ENCODE results near the gene GFI1.

GFI1 gene

DNA sequence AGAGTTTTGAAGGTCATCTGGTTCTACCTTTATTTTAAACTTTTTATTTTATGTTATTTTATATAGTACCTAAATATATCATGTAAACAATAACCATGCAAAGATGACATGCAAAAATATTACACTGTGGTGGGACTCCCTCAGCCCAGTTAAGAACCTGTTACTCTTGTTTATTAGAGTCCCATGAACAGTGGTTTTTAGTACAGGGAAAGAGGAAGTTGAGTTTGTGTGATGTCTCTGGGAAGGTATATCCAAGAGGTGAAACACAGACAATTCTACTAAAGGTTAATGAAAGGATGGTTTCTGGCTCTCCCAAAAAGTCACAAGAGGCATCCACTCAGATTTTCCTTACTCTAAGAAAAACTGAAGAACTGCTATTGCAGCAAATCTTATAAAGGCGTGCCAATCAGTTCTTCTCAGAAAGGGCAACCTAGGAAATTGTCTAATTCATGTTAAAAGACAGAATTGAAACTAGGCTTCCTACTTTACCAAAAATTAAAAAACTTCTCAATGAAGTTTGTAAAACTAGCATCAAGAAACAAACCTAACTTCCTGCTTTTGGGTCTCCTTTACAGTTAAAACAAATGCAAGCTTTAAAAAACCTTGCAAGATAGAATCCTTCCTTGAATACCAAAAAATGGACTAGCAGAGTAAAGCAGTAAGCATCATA is 19.9 kb downstream of the GFI1 start:
- Histone ChIP-seq H3K36me3 (ENCODE audit: control insufficient read depth, insufficient read depth, low read length) (no peaks in the 10 kb centered on the region), H3K4me1 (ENCODE audit: control insufficient read depth, insufficient read depth, low read length, poor library complexity, severe bottlenecking) (peaks cover 5% of the 10 kb centered on the region), H3K27ac (ENCODE audit: insufficient read depth, low read length, poor library complexity, severe bottlenecking) (no peak overlapping the region), H3K4me3 (ENCODE audit: insufficient read depth, low read depth, low read length, poor library complexity, severe bottlenecking) (no peak overlapping the region), H3K9me3 (ENCODE audit: control insufficient read depth, low read length) (no peaks in the 10 kb centered on the region), H3K27me3 (replicated peaks; ENCODE audit: control insufficient read depth, insufficient read depth, low read length, poor library complexity, severe bottlenecking) (no peaks in the 10 kb centered on the region)
- no peak for DNase-seq

DNA sequence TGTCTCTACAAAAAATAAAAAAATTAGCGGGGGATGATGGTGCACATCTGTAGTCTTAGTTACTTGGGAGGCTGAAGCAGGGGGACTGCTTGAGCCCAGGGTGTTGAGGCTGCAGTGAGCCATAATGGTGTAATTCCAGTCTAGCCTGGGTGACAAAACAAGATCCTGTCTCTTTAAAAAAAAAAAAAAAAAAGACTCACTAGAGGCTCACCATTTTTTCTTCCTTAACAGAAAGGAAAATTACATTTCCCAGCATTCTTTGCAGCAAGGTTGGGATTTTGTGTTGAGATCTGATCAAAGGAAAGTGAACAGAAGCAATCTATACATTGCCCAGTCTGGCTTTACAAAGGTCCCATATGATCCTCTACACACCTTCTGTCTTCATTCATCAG is 21.5 kb downstream of the GFI1 start:
- Histone ChIP-seq H3K9me3 (ENCODE audit: control insufficient read depth, low read length) (no peaks in the 10 kb centered on the region), H3K4me3 (ENCODE audit: insufficient read depth, low read depth, low read length, poor library complexity, severe bottlenecking) (no peak overlapping the region), H3K27ac (ENCODE audit: insufficient read depth, low read length, poor library complexity, severe bottlenecking) (no peak overlapping the region), H3K27me3 (replicated peaks; ENCODE audit: control insufficient read depth, insufficient read depth, low read length, poor library complexity, severe bottlenecking) (no peaks in the 10 kb centered on the region), H3K4me1 (ENCODE audit: control insufficient read depth, insufficient read depth, low read length, poor library complexity, severe bottlenecking) (peaks cover 5% of the 10 kb centered on the region), H3K36me3 (ENCODE audit: control insufficient read depth, insufficient read depth, low read length) (no peaks in the 10 kb centered on the region)
- no peak for DNase-seq

DNA sequence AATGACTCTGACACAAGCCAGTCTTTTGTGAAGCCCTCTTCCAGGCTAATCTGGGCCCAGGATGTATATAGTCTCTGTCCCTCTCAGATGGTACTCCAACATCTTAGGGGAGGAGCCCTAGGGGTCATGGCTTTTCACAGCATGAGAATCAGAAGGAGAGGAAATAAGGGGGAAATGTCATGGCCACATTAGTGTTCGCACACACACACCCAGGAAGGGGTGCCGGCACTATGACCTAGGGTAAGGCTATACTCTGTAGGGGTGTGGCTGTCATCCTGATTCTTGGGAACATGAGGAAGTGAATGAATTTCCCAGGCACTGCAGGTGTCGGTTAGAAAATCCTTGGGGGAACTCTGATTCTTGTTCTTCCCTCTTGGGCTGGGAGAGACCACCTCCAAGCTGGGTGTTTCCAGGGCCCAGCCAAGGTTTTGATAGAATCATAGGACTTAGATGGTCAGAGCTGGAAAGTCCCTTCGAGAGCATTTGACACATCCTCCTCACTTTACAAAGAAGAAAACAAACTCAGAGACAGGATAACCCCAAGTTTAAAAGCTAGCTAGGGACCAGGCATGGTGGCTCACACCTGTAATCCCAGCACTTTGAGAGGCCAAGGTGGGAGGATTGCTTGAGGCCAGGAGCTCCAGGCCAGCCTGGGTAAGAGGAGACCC is 22.0 kb downstream of the GFI1 start:
- Histone ChIP-seq H3K9me3 (ENCODE audit: control insufficient read depth, low read length) (no peaks in the 10 kb centered on the region), H3K4me1 (ENCODE audit: control insufficient read depth, insufficient read depth, low read length, poor library complexity, severe bottlenecking) (peaks cover 10% of the 10 kb centered on the region)

DNA sequence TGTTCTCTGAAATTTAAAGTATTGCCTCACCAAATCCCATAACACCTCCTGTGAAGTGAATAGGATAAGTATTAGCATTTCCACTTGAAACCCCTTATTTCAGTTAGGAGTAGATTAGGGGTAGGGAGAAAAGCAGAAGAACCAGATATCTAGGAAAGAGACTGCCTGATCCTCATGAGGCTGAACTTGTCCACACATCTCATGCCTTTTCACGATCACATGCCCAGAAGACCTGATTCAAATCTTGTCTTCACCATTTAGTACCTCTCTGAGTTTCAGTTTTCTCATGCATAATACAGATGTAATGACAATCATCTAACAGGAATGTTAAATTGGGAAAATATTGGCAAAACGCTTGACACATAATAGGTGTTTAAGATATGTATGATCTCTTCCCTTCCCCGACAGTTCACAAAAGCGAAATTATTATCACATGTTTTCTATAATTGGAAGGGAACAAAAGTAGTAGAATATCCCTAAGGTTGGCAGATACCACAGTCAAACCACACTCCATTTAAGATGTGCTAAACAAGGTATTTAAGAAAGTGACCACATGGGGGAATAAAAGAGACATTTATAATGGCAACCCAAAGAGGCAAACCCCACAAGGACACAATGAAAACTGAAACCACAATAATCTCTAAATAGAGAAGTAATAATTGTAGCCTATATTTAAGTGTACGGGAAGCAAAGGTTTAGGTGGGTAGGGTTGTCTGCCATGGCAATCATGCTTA is 25.2 kb downstream of the GFI1 start:
- Histone ChIP-seq H3K4me3 (ENCODE audit: insufficient read depth, low read depth, low read length, poor library complexity, severe bottlenecking) (no peak overlapping the region), H3K27me3 (replicated peaks; ENCODE audit: control insufficient read depth, insufficient read depth, low read length, poor library complexity, severe bottlenecking) (no peaks in the 10 kb centered on the region), H3K36me3 (ENCODE audit: control insufficient read depth, insufficient read depth, low read length) (no peaks in the 10 kb centered on the region), H3K9me3 (ENCODE audit: control insufficient read depth, low read length) (no peaks in the 10 kb centered on the region), H3K4me1 (ENCODE audit: control insufficient read depth, insufficient read depth, low read length, poor library complexity, severe bottlenecking) (peaks cover 10% of the 10 kb centered on the region), H3K27ac (ENCODE audit: insufficient read depth, low read length, poor library complexity, severe bottlenecking) (no peak overlapping the region)
- DNase-seq = no peak

More for the DNA sequence above, 22.0 kb downstream of the GFI1 start:
- Histone ChIP-seq H3K27ac (ENCODE audit: insufficient read depth, low read length, poor library complexity, severe bottlenecking) (no peak overlapping the region), H3K27me3 (replicated peaks; ENCODE audit: control insufficient read depth, insufficient read depth, low read length, poor library complexity, severe bottlenecking) (no peaks in the 10 kb centered on the region), H3K36me3 (ENCODE audit: control insufficient read depth, insufficient read depth, low read length) (no peaks in the 10 kb centered on the region), H3K4me3 (ENCODE audit: insufficient read depth, low read depth, low read length, poor library complexity, severe bottlenecking) (no peak overlapping the region)
- DNase-seq = no peak

DNA sequence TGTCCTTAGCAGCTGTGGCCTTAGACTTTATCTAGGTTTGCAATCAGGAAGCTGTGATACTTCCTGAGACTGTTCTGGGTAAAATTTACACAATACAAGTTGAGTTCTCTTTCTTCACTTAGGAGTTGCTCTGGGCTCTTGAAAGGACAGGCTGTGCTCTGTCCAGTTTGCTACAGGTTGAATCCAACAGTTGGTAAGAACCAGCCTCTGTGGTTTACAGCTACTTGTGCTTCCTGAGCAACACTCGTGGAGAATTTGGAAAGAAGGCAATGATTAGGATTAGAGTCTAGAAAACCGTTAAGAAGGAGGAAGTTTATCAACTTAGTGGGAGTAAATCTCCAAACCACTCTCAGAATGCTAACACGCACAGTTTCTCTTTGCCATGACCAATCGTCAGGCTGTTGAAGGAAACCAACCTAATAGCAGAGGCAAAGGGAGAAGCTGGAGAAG is 26.8 kb downstream of the GFI1 start:
- Histone ChIP-seq H3K4me3 (ENCODE audit: insufficient read depth, low read depth, low read length, poor library complexity, severe bottlenecking) (no peak overlapping the region), H3K36me3 (ENCODE audit: control insufficient read depth, insufficient read depth, low read length) (no peaks in the 10 kb centered on the region), H3K4me1 (ENCODE audit: control insufficient read depth, insufficient read depth, low read length, poor library complexity, severe bottlenecking) (peaks cover 10% of the 10 kb centered on the region), H3K27me3 (replicated peaks; ENCODE audit: control insufficient read depth, insufficient read depth, low read length, poor library complexity, severe bottlenecking) (no peaks in the 10 kb centered on the region), H3K27ac (ENCODE audit: insufficient read depth, low read length, poor library complexity, severe bottlenecking) (no peak overlapping the region), H3K9me3 (ENCODE audit: control insufficient read depth, low read length) (no peaks in the 10 kb centered on the region)
- no peak for DNase-seq

DNA sequence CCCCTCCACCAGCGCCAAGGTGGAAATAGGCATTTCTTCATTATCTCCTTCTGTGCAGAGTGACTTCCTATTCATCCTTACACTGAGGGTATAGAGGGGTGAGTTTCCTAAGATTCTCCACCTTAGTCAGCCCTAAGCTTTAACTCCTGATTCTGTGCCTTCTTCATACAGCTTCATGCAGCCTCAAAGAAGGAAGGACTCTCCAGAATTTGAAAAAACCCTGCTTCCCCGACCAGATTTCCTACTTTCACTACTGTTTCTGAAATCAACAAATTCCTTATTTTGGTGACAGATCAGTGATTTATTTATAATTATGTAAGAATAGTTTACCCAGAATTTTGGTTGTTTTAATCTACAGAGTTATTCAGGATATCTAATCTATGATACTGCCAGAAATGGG is 28.6 kb downstream of the GFI1 start:
- no peaks in the 10 kb centered on the region for H3K36me3 ChIP-seq (ENCODE audit: control insufficient read depth, insufficient read depth, low read length)
- H3K27me3 ChIP-seq (replicated peaks; ENCODE audit: control insufficient read depth, insufficient read depth, low read length, poor library complexity, severe bottlenecking) = no peaks in the 10 kb centered on the region
- H3K4me3 ChIP-seq (ENCODE audit: insufficient read depth, low read depth, low read length, poor library complexity, severe bottlenecking) = no peak overlapping the region
- no peak overlapping the region for H3K27ac ChIP-seq (ENCODE audit: insufficient read depth, low read length, poor library complexity, severe bottlenecking)
- no peak for DNase-seq
- H3K9me3 ChIP-seq (ENCODE audit: control insufficient read depth, low read length) = no peaks in the 10 kb centered on the region
- peaks cover 6% of the 10 kb centered on the region for H3K4me1 ChIP-seq (ENCODE audit: control insufficient read depth, insufficient read depth, low read length, poor library complexity, severe bottlenecking)

DNA sequence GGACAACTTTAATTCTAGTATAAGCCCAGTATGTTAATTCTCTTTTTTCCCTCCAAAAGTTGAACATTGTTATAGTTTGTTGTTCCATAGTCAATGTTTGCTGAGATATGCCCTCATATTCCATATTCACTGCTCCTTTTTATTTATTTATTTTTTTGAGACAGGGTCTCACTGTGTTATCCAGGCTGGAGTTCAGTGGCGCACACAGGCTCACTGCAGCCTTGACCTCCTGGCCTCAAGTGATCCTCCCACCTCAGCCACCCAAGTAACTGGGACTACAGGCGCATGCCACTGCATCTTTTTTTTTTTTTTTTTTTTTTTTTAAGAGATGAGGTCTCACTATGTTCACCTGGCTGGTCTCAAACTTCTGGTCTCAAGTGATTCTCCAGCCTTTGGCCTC is 38.7 kb downstream of the GFI1 start:
- Histone ChIP-seq H3K4me3 (ENCODE audit: insufficient read depth, low read depth, low read length, poor library complexity, severe bottlenecking) (no peak overlapping the region), H3K27me3 (replicated peaks; ENCODE audit: control insufficient read depth, insufficient read depth, low read length, poor library complexity, severe bottlenecking) (no peaks in the 10 kb centered on the region), H3K27ac (ENCODE audit: insufficient read depth, low read length, poor library complexity, severe bottlenecking) (no peak overlapping the region), H3K9me3 (ENCODE audit: control insufficient read depth, low read length) (no peaks in the 10 kb centered on the region), H3K4me1 (ENCODE audit: control insufficient read depth, insufficient read depth, low read length, poor library complexity, severe bottlenecking) (no peaks in the 10 kb centered on the region), H3K36me3 (ENCODE audit: control insufficient read depth, insufficient read depth, low read length) (no peaks in the 10 kb centered on the region)
- no peak for DNase-seq

DNA sequence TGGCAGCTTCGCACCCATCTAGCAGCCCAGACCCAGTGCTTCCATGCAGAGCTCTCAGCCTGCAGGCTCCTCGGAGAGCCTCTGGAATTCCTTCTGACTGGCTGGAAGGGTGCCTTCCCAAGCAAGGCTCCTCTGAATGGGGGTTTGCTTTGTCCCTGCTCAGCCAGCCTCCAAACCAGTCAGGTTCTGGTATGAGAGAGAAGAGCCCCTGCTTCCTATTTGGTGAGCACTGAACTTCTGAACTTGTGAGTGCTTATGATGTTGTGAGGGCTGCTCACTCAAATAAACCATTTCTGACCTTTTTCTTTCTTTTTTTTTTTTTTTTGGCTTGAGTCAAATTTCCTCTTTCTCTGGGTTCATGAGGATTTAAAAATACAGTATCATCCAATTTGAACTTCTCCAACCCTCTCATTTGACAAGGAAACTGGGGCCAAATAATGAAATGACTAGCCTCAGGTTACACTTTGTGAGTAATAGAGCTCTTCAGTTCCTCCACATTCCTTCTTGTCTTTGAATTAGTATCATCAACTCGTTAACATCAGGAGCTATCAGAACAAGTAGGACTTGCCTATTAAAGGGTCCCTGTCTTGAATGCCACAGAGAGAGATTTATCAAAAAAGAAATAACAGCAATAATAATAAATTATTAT is 39.6 kb downstream of the GFI1 start:
- Histone ChIP-seq H3K36me3 (ENCODE audit: control insufficient read depth, insufficient read depth, low read length) (no peaks in the 10 kb centered on the region), H3K9me3 (ENCODE audit: control insufficient read depth, low read length) (no peaks in the 10 kb centered on the region), H3K27ac (ENCODE audit: insufficient read depth, low read length, poor library complexity, severe bottlenecking) (no peak overlapping the region), H3K4me3 (ENCODE audit: insufficient read depth, low read depth, low read length, poor library complexity, severe bottlenecking) (no peak overlapping the region), H3K27me3 (replicated peaks; ENCODE audit: control insufficient read depth, insufficient read depth, low read length, poor library complexity, severe bottlenecking) (no peaks in the 10 kb centered on the region), H3K4me1 (ENCODE audit: control insufficient read depth, insufficient read depth, low read length, poor library complexity, severe bottlenecking) (no peaks in the 10 kb centered on the region)
- DNase-seq = no peak

DNA sequence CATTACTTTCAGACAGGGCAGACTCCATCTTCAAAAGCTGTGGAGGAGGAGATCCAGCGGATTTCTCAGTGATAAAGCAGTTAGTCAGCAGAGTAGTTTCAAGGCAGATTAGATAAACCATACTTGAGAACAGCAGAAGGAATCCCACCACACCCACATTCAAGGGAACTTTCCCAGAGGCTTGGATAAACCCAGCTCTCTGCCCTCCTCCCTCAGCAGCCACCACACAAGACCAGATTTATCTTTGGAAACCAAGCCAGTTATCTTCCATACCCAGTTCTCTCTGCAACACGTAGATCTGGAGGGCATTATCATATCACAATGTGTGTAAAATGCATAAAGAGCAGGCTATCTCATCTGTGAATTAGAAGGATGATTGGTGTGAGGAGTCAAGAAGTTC is 40.2 kb downstream of the GFI1 start:
- Histone ChIP-seq H3K36me3 (ENCODE audit: control insufficient read depth, insufficient read depth, low read length) (no peaks in the 10 kb centered on the region), H3K27ac (ENCODE audit: insufficient read depth, low read length, poor library complexity, severe bottlenecking) (no peak overlapping the region), H3K9me3 (ENCODE audit: control insufficient read depth, low read length) (no peaks in the 10 kb centered on the region), H3K27me3 (replicated peaks; ENCODE audit: control insufficient read depth, insufficient read depth, low read length, poor library complexity, severe bottlenecking) (no peaks in the 10 kb centered on the region), H3K4me3 (ENCODE audit: insufficient read depth, low read depth, low read length, poor library complexity, severe bottlenecking) (no peak overlapping the region), H3K4me1 (ENCODE audit: control insufficient read depth, insufficient read depth, low read length, poor library complexity, severe bottlenecking) (no peaks in the 10 kb centered on the region)
- no peak for DNase-seq

DNA sequence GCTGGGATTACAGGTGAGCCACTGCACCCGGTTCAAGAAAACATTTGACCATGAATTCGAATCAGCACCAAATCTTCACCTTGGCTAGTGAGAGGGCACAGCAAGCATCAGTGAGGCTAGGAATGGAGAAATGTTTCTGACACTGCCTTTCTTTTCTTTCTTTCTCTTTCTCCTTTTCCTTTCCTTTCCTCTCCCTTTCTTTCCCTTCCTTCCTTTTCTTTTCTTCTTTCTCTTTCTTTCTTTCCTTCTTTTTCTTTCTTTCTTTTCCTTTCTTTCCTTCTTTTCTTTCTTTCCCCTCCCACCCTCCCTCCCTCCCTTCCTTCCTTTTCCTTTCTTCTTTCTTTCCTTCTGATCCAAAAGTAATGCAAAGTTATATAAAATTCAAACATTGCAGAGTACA is 40.9 kb downstream of the GFI1 start:
- Histone ChIP-seq H3K27ac (ENCODE audit: insufficient read depth, low read length, poor library complexity, severe bottlenecking) (no peak overlapping the region), H3K4me1 (ENCODE audit: control insufficient read depth, insufficient read depth, low read length, poor library complexity, severe bottlenecking) (no peaks in the 10 kb centered on the region), H3K27me3 (replicated peaks; ENCODE audit: control insufficient read depth, insufficient read depth, low read length, poor library complexity, severe bottlenecking) (no peaks in the 10 kb centered on the region), H3K36me3 (ENCODE audit: control insufficient read depth, insufficient read depth, low read length) (no peaks in the 10 kb centered on the region), H3K4me3 (ENCODE audit: insufficient read depth, low read depth, low read length, poor library complexity, severe bottlenecking) (no peak overlapping the region), H3K9me3 (ENCODE audit: control insufficient read depth, low read length) (no peaks in the 10 kb centered on the region)
- DNase-seq = no peak
